Mesendoderm (in vitro differentiated cells): ENCODE data around the gene NAALAD2.
"Not testable (repeated sequence)": the region's sequence is repeated elsewhere in the genome, so short reads cannot be mapped to it uniquely, and the experiment has no call there.

Source experiments
- DNase-seq: peaks from one replicate; pipeline ENCODE4 v3.0.0; 2013
- H2AK5ac ChIP-seq: 2 replicates; pipeline ENCODE4 v1.6.1; 2013; ENCODE audit warnings: low read length, inconsistent platforms
- H2BK120ac ChIP-seq: 2 replicates; pipeline ENCODE4 v1.6.1; 2013; ENCODE audit warnings: low read depth, mild to moderate bottlenecking, low read length, moderate library complexity, mixed read lengths
- H2BK15ac ChIP-seq: replicated peaks from 2 replicates; pipeline ENCODE4 v1.6.1; 2013; ENCODE audit warnings: low read depth, mild to moderate bottlenecking, moderate library complexity
- H2BK5ac ChIP-seq: 2 replicates; pipeline ENCODE4 v1.6.1; 2013; ENCODE audit warnings: low read length, inconsistent platforms
- H3K18ac ChIP-seq: 2 replicates; pipeline ENCODE4 v1.6.1; 2013; ENCODE audit warnings: mild to moderate bottlenecking, low read length, mixed read lengths
- H3K23ac ChIP-seq: one replicate; pipeline ENCODE4 v1.6.1; 2013; ENCODE audit warnings: low read length
- H3K27ac ChIP-seq: 2 replicates; pipeline ENCODE4 v1.5.1; 2013; ENCODE audit warnings: low read depth, mild to moderate bottlenecking, inconsistent platforms, low read length, moderate library complexity
- H3K27me3 ChIP-seq: 2 replicates; pipeline ENCODE4 v1.6.1; 2013; ENCODE audit warnings: low read length, control low read depth, mild to moderate bottlenecking, inconsistent platforms; ENCODE audit not compliant: insufficient read depth, poor library complexity
- H3K36me3 ChIP-seq: 2 replicates; pipeline ENCODE4 v1.6.1; 2013; ENCODE audit warnings: low read length, inconsistent platforms; ENCODE audit not compliant: control insufficient read depth, insufficient read depth
- H3K4ac ChIP-seq: one replicate; pipeline ENCODE4 v1.6.1; 2013; ENCODE audit warnings: low read depth, mild to moderate bottlenecking, low read length, moderate library complexity
- H3K4me1 ChIP-seq: 2 replicates; pipeline ENCODE4 v1.6.1; 2013; ENCODE audit warnings: low read depth, low read length, inconsistent platforms; ENCODE audit not compliant: control insufficient read depth
- H3K4me2 ChIP-seq: 2 replicates; pipeline ENCODE4 v1.6.1; 2013; ENCODE audit warnings: low read length
- H3K4me3 ChIP-seq: 2 replicates; pipeline ENCODE4 v1.5.1; 2013; ENCODE audit warnings: mild to moderate bottlenecking, low read length
- H3K56ac ChIP-seq: one replicate; pipeline ENCODE4 v1.6.1; 2013; ENCODE audit warnings: low read length
- H3K79me1 ChIP-seq: 2 replicates; pipeline ENCODE4 v1.6.1; 2013; ENCODE audit warnings: low read length, inconsistent platforms
- H3K79me2 ChIP-seq: 2 replicates; pipeline ENCODE4 v1.6.1; 2013; ENCODE audit warnings: mild to moderate bottlenecking, low read length; ENCODE audit not compliant: control insufficient read depth, insufficient read depth
- H3K9ac ChIP-seq: 2 replicates; pipeline ENCODE4 v1.6.1; 2013; ENCODE audit warnings: low read length, inconsistent platforms
- H4K5ac ChIP-seq: one replicate; pipeline ENCODE4 v1.6.1; 2013; ENCODE audit warnings: low read length
- H4K8ac ChIP-seq: one replicate; pipeline ENCODE4 v1.6.1; 2013; ENCODE audit warnings: low read depth, mild to moderate bottlenecking, control low read depth, low read length, moderate library complexity
- WGBS: extraction: QIAGEN DNeasy Blood & Tissue Kit; methylation state at CpG from one replicate; pipeline ENCODE4 v1.1.7; 2013; ENCODE audit warnings: low lambda C conversion rate, missing lambda C conversion rate; ENCODE audit not compliant: insufficient coverage; ENCODE audit errors: extremely low coverage; 5-methylcytosine and 5-hydroxymethylcytosine counted together

The NAALAD2 gene

GRCh38 chr11:90204832-90205646, 70.6 kb downstream of the NAALAD2 start:
- H2BK5ac ChIP-seq: no peak overlapping the region
- no peak overlapping the region for H2BK15ac ChIP-seq
- H2BK120ac ChIP-seq: no peak overlapping the region
- WGBS: no CpG with 5 or more reads among the region's 3 CpGs
- H3K4me3 ChIP-seq: no peak overlapping the region
- no peak overlapping the region for H3K4me2 ChIP-seq
- no peaks in the 10 kb centered on the region for H3K27me3 ChIP-seq
- H3K36me3 ChIP-seq: peaks cover 3% of the 10 kb centered on the region
- H2AK5ac ChIP-seq: no peak overlapping the region
- peak; percentile 63 for DNase-seq
- H3K4me1 ChIP-seq: no peaks in the 10 kb centered on the region
- H3K4ac ChIP-seq: no peak overlapping the region
- no peak overlapping the region for H4K8ac ChIP-seq
- no peak overlapping the region for H3K9ac ChIP-seq
- no peak overlapping the region for H3K23ac ChIP-seq
- H3K79me2 ChIP-seq: no peaks in the 10 kb centered on the region
- no peak overlapping the region for H4K5ac ChIP-seq
- H3K79me1 ChIP-seq: peaks cover 2% of the 10 kb centered on the region
- H3K56ac ChIP-seq: no peak overlapping the region
- no peak overlapping the region for H3K18ac ChIP-seq
- no peak overlapping the region for H3K27ac ChIP-seq

GRCh38 chr11:90207992-90208391, 73.5 kb downstream of the NAALAD2 start:
- not testable (repeated sequence) for H3K23ac ChIP-seq, H3K4ac ChIP-seq, H4K5ac ChIP-seq, H3K79me1 ChIP-seq, H3K9ac ChIP-seq, H3K27ac ChIP-seq, H3K4me1 ChIP-seq, H2BK15ac ChIP-seq, H3K79me2 ChIP-seq, H3K4me3 ChIP-seq, H3K56ac ChIP-seq, H2AK5ac ChIP-seq, DNase-seq, H3K18ac ChIP-seq, H3K27me3 ChIP-seq, H3K36me3 ChIP-seq, H2BK5ac ChIP-seq, H3K4me2 ChIP-seq, H2BK120ac ChIP-seq, H4K8ac ChIP-seq
- no CpG with 5 or more reads among the region's 10 CpGs for WGBS

- Histone ChIP-seq H3K18ac (no peak overlapping the region), H3K4ac (no peak overlapping the region), H3K4me1 (no peaks in the 10 kb centered on the region), H3K4me2 (no peak overlapping the region), H2BK120ac (no peak overlapping the region), H3K23ac (no peak overlapping the region), H3K27ac (no peak overlapping the region), H3K56ac (no peak overlapping the region), H3K4me3 (no peak overlapping the region), H3K79me1 (peaks cover 2% of the 10 kb centered on the region), H3K27me3 (no peaks in the 10 kb centered on the region), H2BK15ac (no peak overlapping the region), H4K5ac (no peak overlapping the region), H2BK5ac (no peak overlapping the region), H3K36me3 (peaks cover 3% of the 10 kb centered on the region), H2AK5ac (no peak overlapping the region), H3K79me2 (peaks cover 6% of the 10 kb centered on the region), H4K8ac (no peak overlapping the region), H3K9ac (no peak overlapping the region)
- no peak for DNase-seq
- WGBS: 100% methylated on average over 1 of the region's 2 CpGs
Measured at GRCh38 chr11:90208857-90209256, 74.4 kb downstream of the NAALAD2 start.

- Histone ChIP-seq H3K79me2 (peaks cover 21% of the 10 kb centered on the region), H2BK120ac (no peak overlapping the region), H3K56ac (no peak overlapping the region), H3K27me3 (no peaks in the 10 kb centered on the region), H3K9ac (no peak overlapping the region), H4K8ac (no peak overlapping the region), H3K4me3 (no peak overlapping the region), H2BK15ac (no peak overlapping the region), H3K36me3 (peaks cover 3% of the 10 kb centered on the region), H4K5ac (no peak overlapping the region), H3K27ac (no peak overlapping the region), H3K4ac (no peak overlapping the region), H3K23ac (no peak overlapping the region), H3K4me2 (no peak overlapping the region), H3K79me1 (peaks cover 2% of the 10 kb centered on the region), H2AK5ac (no peak overlapping the region), H2BK5ac (no peak overlapping the region), H3K18ac (no peak overlapping the region), H3K4me1 (no peaks in the 10 kb centered on the region)
- no CpG with 5 or more reads among the region's 3 CpGs for WGBS
- DNase-seq: no peak
Measured at GRCh38 chr11:90213322-90213721, 78.9 kb downstream of the NAALAD2 start.

GRCh38 chr11:90216611-90217010, 82.1 kb downstream of the NAALAD2 start:
- Histone ChIP-seq H3K4me1 (no peaks in the 10 kb centered on the region), H2AK5ac (no peak overlapping the region), H2BK5ac (no peak overlapping the region), H4K5ac (no peak overlapping the region), H3K4me2 (no peak overlapping the region), H2BK120ac (no peak overlapping the region), H3K4ac (no peak overlapping the region), H3K36me3 (no peaks in the 10 kb centered on the region), H3K9ac (no peak overlapping the region), H3K23ac (no peak overlapping the region), H4K8ac (no peak overlapping the region), H3K4me3 (no peak overlapping the region), H2BK15ac (no peak overlapping the region), H3K79me2 (peaks cover 51% of the 10 kb centered on the region), H3K56ac (no peak overlapping the region), H3K27ac (no peak overlapping the region), H3K27me3 (no peaks in the 10 kb centered on the region), H3K79me1 (peaks cover 2% of the 10 kb centered on the region), H3K18ac (no peak overlapping the region)
- no CpG with 5 or more reads among the region's 5 CpGs for WGBS
- no peak for DNase-seq

- Histone ChIP-seq H3K4me2 (no peak overlapping the region), H3K79me1 (peaks cover 2% of the 10 kb centered on the region), H3K56ac (no peak overlapping the region), H3K36me3 (no peaks in the 10 kb centered on the region), H3K27ac (no peak overlapping the region), H3K23ac (no peak overlapping the region), H2BK15ac (no peak overlapping the region), H3K79me2 (peaks cover 59% of the 10 kb centered on the region), H3K4me3 (no peak overlapping the region), H2BK5ac (no peak overlapping the region), H3K4ac (no peak overlapping the region), H2BK120ac (no peak overlapping the region), H3K18ac (no peak overlapping the region), H3K4me1 (no peaks in the 10 kb centered on the region), H4K5ac (no peak overlapping the region), H2AK5ac (no peak overlapping the region), H4K8ac (no peak overlapping the region), H3K27me3 (no peaks in the 10 kb centered on the region), H3K9ac (no peak overlapping the region)
- peak; percentile 61 for DNase-seq
- no CpG with 5 or more reads among the region's 2 CpGs for WGBS
Measured at GRCh38 chr11:90218606-90219005, 84.1 kb downstream of the NAALAD2 start.
